CD14-positive monocyte (primary cell): ENCODE results near the gene ZDHHC7. TPM values are rescaled to one million over a fixed set of nuclear protein-coding genes. Genes with fewer than 3 reads are reported as not detected.
A peak's percentile ranks its signal among the peaks of the same experiment; 100 is the strongest.

ENCODE experiments used
- DNase-seq, 3 donors: peaks; one replicate each; pipeline ENCODE4 v3.0.0-alpha.2; 2011 to 2022
- H2AFZ ChIP-seq: 2 replicates; pipeline ENCODE4 v1.6.0; 2012; ENCODE audit warnings: mild to moderate bottlenecking, low read depth, low read length, inconsistent platforms; ENCODE audit not compliant: insufficient read depth, poor library complexity, severe bottlenecking
- H3K27ac ChIP-seq, 2 donors: 1 replicate in 1 of 2; 2 replicates in 1 of 2; pipeline ENCODE4 v1.5.1; 2012 to 2013; ENCODE audit warnings: low read length in 2 of 2, control low read depth in 1 of 2, inconsistent platforms in 1 of 2, low read depth in 1 of 2, mild to moderate bottlenecking in 1 of 2
- H3K27me3 ChIP-seq, 2 donors: one replicate each; pipeline versions ENCODE4 v1.6.0 to v1.6.1; 2011 to 2013; ENCODE audit warnings: low read length in 2 of 2; ENCODE audit not compliant: control insufficient read depth in 2 of 2, insufficient read depth in 2 of 2
- H3K36me3 ChIP-seq, 2 donors: replicated peaks in 1 of 2; 1 replicate in 1 of 2; 2 replicates in 1 of 2; pipeline versions ENCODE4 v1.5.1 to v1.6.1; 2012 to 2013; ENCODE audit warnings: low read length in 2 of 2, control low read depth in 1 of 2, inconsistent platforms in 1 of 2, mild to moderate bottlenecking in 1 of 2; ENCODE audit not compliant: insufficient read depth in 2 of 2, control insufficient read depth in 1 of 2
- H3K4me1 ChIP-seq, 2 donors: 1 replicate in 1 of 2; 2 replicates in 1 of 2; pipeline versions ENCODE4 v1.5.1 to v1.6.1; 2012 to 2013; ENCODE audit warnings: low read length in 2 of 2, control low read depth in 1 of 2, inconsistent platforms in 1 of 2, mild to moderate bottlenecking in 1 of 2, moderate library complexity in 1 of 2; ENCODE audit not compliant: insufficient read depth in 2 of 2, control insufficient read depth in 1 of 2
- H3K4me2 ChIP-seq: replicated peaks from 2 replicates; pipeline ENCODE3; 2012; ENCODE audit warnings: low read length, moderate library complexity, mild to moderate bottlenecking; ENCODE audit not compliant: poor library complexity, severe bottlenecking; ENCODE audit errors: extremely low read depth
- H3K4me3 ChIP-seq, 3 experiments: fragments of 200-600 bp in 1 of 3; sonication (generic) in 1 of 3; replicated peaks in 1 of 3; 1 replicate in 2 of 3; 2 replicates in 1 of 3; pipeline ENCODE4 v1.5.1; 2011 to 2013; ENCODE audit warnings: low read length in 3 of 3, mild to moderate bottlenecking in 3 of 3, control low read depth in 2 of 3, low read depth in 2 of 3, inconsistent platforms in 1 of 3, moderate library complexity in 1 of 3
- H3K79me2 ChIP-seq: 2 replicates; pipeline ENCODE4 v1.6.0; 2012; ENCODE audit warnings: mild to moderate bottlenecking, control low read depth, inconsistent platforms, low read length, moderate library complexity; ENCODE audit not compliant: insufficient read depth
- H3K9ac ChIP-seq: 2 replicates; pipeline ENCODE4 v1.6.0; 2017; ENCODE audit warnings: low read length, mild to moderate bottlenecking; ENCODE audit not compliant: insufficient read depth, poor library complexity, severe bottlenecking
- H3K9me3 ChIP-seq, 2 donors: replicated peaks in 1 of 2; 1 replicate in 1 of 2; 2 replicates in 1 of 2; pipeline versions ENCODE4 v1.5.1 to v1.6.1; 2012 to 2013; ENCODE audit warnings: low read length in 2 of 2, control low read depth in 1 of 2; ENCODE audit not compliant: control insufficient read depth in 1 of 2, insufficient read depth in 1 of 2
- H4K20me1 ChIP-seq: 2 replicates; pipeline ENCODE4 v1.6.0; 2012; ENCODE audit warnings: mild to moderate bottlenecking, low read length, control low read depth, moderate library complexity; ENCODE audit not compliant: insufficient read depth
- H3K27ac Mint-ChIP-seq, 7 donors: one replicate each; pipeline ENCODE4 v1.8.0; 2020; ENCODE audit warnings: mild to moderate bottlenecking in 7 of 7, mixed read lengths in 7 of 7, moderate library complexity in 6 of 7, inconsistent platforms in 2 of 7
- H3K27me3 Mint-ChIP-seq, 3 donors: one replicate each; pipeline ENCODE4 v1.8.0; 2021 to 2022; ENCODE audit warnings: low read depth in 3 of 3, mild to moderate bottlenecking in 3 of 3, mixed read lengths in 3 of 3, moderate library complexity in 3 of 3, inconsistent platforms in 1 of 3
- H3K36me3 Mint-ChIP-seq, 2 donors: one replicate each; pipeline ENCODE4 v1.8.0; 2020; ENCODE audit warnings: mixed read lengths in 2 of 2, inconsistent platforms in 1 of 2, mild to moderate bottlenecking in 1 of 2
- H3K4me1 Mint-ChIP-seq: one replicate; pipeline ENCODE4 v1.8.0; 2020; ENCODE audit warnings: mild to moderate bottlenecking, mixed read lengths
- H3K4me3 Mint-ChIP-seq, 2 donors: one replicate each; pipeline ENCODE4 v1.8.0; 2020; ENCODE audit warnings: mild to moderate bottlenecking in 2 of 2, mixed read lengths in 2 of 2, moderate library complexity in 1 of 2
- H3K9me3 Mint-ChIP-seq, 7 donors: one replicate each; pipeline ENCODE4 v1.8.0; 2020 to 2022; ENCODE audit warnings: mixed read lengths in 7 of 7, mild to moderate bottlenecking in 6 of 7, moderate library complexity in 6 of 7, inconsistent platforms in 2 of 7
- CTCF ChIP-seq: fragments of 200-600 bp; IDR thresholded peaks from one replicate; pipeline ENCODE4 v1.8.0; 2022; ENCODE audit warnings: antibody characterized with exemption, mild to moderate bottlenecking
- WGBS: methylation state at CpG from one replicate; pipeline ENCODE4 v1.1.5; 2013; ENCODE audit warnings: missing lambda C conversion rate; ENCODE audit not compliant: insufficient coverage; 5-methylcytosine and 5-hydroxymethylcytosine counted together
- intact Hi-C, 2 donors: fragments of 100-400 bp; cut with micrococcal nuclease; formaldehyde crosslinking; loops; one replicate each; pipeline versions ENCODE4 v1.15.0 to v1.15.1; 2023
- polyA plus RNA-seq, 3 donors: library from polyadenylated mRNA; depleted of rRNA in 1 of 3; unstranded in 2 of 3; stranded (reverse) in 1 of 3; fragments of 300-500 nt in 2 of 3; fragments of >200 nt in 1 of 3; fragmentation: Illumina TruSeq in 2 of 3; gene quantifications; 1 replicate in 2 of 3; 2 replicates in 1 of 3; pipeline ENCODE4 v1.2.3, GENCODE V29; 2012 to 2021

ZDHHC7 gene
- polyA plus RNA-seq, 3 donors, result 99.7 to 189 (median 129) TPM

- H3K9ac ChIP-seq, result peak overlapping the region; percentile 35
- peaks cover 90 to 100% of the 10 kb centered on the region in 2 donors for H3K4me1 ChIP-seq
- H3K4me2 ChIP-seq, result peak overlapping the region; percentile 68
- H3K27ac ChIP-seq, result peak overlapping the region; percentile 88 to 91
- Mint-ChIP-seq H3K36me3 (peaks cover 60 to 68% of the 10 kb centered on the region in 2 donors), H3K27ac (peak overlapping the region; percentile 88 to 99 (median 98)), H3K9me3 (peaks cover 0 to 3% (median 0%) of the 10 kb centered on the region in 7 donors), H3K27me3 (peaks cover 0 to 3% (median 0%) of the 10 kb centered on the region in 3 donors), H3K4me1 (peaks cover 92% of the 10 kb centered on the region), H3K4me3 (peak overlapping the region; percentile 71 to 74)
- peak overlapping the region in 1 of 3 experiments; percentile 71 for H3K4me3 ChIP-seq
- H3K36me3 ChIP-seq, result peaks cover 8 to 35% of the 10 kb centered on the region in 2 donors
- no peaks in the 10 kb centered on the region for H3K27me3 ChIP-seq
- no peaks in the 10 kb centered on the region for H3K9me3 ChIP-seq
- no peak for TF ChIP-seq CTCF
- H3K79me2 ChIP-seq, result peaks cover 100% of the 10 kb centered on the region
- intact Hi-C loops, result no loop called here
- DNase-seq, result no peak
- no peak overlapping the region for H2AFZ ChIP-seq
- 48% methylated on average over 8 of the region's 10 CpGs for WGBS
- peaks cover 9% of the 10 kb centered on the region for H4K20me1 ChIP-seq
These were observed 6.6 kb downstream of the ZDHHC7 start for GRCh38 chr16:85004587-85005205.

- peak in 2 of 3 donors; percentile 29 to 36 for DNase-seq
- H3K9me3 Mint-ChIP-seq, result no peaks in the 10 kb centered on the region
- intact Hi-C loops, result no loop called here
- Histone ChIP-seq H3K9me3 (no peaks in the 10 kb centered on the region), H3K27ac (peak overlapping the region; percentile 88 to 91), H3K9ac (peak overlapping the region; percentile 35), H3K4me3 (peak overlapping the region; percentile 10 to 71 (median 32)), H3K4me1 (peaks cover 86 to 100% of the 10 kb centered on the region in 2 donors), H3K79me2 (peaks cover 100% of the 10 kb centered on the region), H3K27me3 (no peaks in the 10 kb centered on the region), H4K20me1 (peaks cover 9% of the 10 kb centered on the region), H2AFZ (no peak overlapping the region), H3K4me2 (peak overlapping the region; percentile 68), H3K36me3 (peaks cover 10 to 41% of the 10 kb centered on the region in 2 donors)
- 46% methylated on average over 15 of the region's 16 CpGs for WGBS
- peaks cover 89% of the 10 kb centered on the region for H3K4me1 Mint-ChIP-seq
- H3K27me3 Mint-ChIP-seq, result peaks cover 0 to 3% (median 0%) of the 10 kb centered on the region in 3 donors
- peaks cover 63 to 68% of the 10 kb centered on the region in 2 donors for H3K36me3 Mint-ChIP-seq
- TF ChIP-seq CTCF, result no peak
- peak overlapping the region; percentile 89 to 99 (median 98) for H3K27ac Mint-ChIP-seq
- peak overlapping the region; percentile 74 to 85 for H3K4me3 Mint-ChIP-seq
These were observed 7.4 kb downstream of the ZDHHC7 start for GRCh38 chr16:85003725-85004586.
